ENCODE results near the gene ESPN.
"Not testable (repeated sequence)": the region's sequence is repeated elsewhere in the genome, so short reads cannot be mapped to it uniquely, and the experiment has no call there.

Gene ESPN

GRCh38 chr1:6448749-6449631 lies 24.4 kb downstream of the ESPN start:
- DNase-seq, result peak; percentile 43

- no peak for DNase-seq
These were observed 25.5 kb downstream of the ESPN start for GRCh38 chr1:6450005-6450450.

GRCh38 chr1:6450486-6450885 lies 25.9 kb downstream of the ESPN start:
- DNase-seq, result not testable (repeated sequence)

GRCh38 chr1:6450943-6451373 lies 26.4 kb downstream of the ESPN start:
- no peak for DNase-seq

- not testable (repeated sequence) for DNase-seq
These were observed 29.6 kb downstream of the ESPN start for GRCh38 chr1:6453895-6454855.

GRCh38 chr1:6454856-6455751 lies 30.5 kb downstream of the ESPN start:
- no peak for DNase-seq

- not testable (repeated sequence) for DNase-seq
These were observed 31.4 kb downstream of the ESPN start for GRCh38 chr1:6455752-6456520.

GRCh38 chr1:6456800-6457466 lies 32.4 kb downstream of the ESPN start:
- no peak for DNase-seq

GRCh38 chr1:6459850-6460265 lies 35.3 kb downstream of the ESPN start:
- DNase-seq, result no peak

GRCh38 chr1:6460301-6461050 lies 35.9 kb downstream of the ESPN start:
- no peak for DNase-seq

GRCh38 chr1:6461051-6461530 lies 36.5 kb downstream of the ESPN start:
- DNase-seq, result no peak

- DNase-seq, result no peak
These were observed 37.2 kb downstream of the ESPN start for GRCh38 chr1:6461538-6462411.

GRCh38 chr1:6462412-6463119 lies 38.0 kb downstream of the ESPN start:
- no peak for DNase-seq

- DNase-seq, result no peak
These were observed 38.5 kb downstream of the ESPN start for GRCh38 chr1:6463120-6463412.

- no peak for DNase-seq
These were observed 39.9 kb downstream of the ESPN start for GRCh38 chr1:6464514-6464836.

- DNase-seq, result no peak
These were observed 40.3 kb downstream of the ESPN start for GRCh38 chr1:6464915-6465314.

GRCh38 chr1:6465461-6466005 lies 41.0 kb downstream of the ESPN start:
- no peak for DNase-seq

- DNase-seq, result no peak
These were observed 41.4 kb downstream of the ESPN start, which contains the start of gene TNFRSF25 for GRCh38 chr1:6466023-6466422. TSS of gene TNFRSF25 (minus strand) at chr1:6466173. CDS start at chr1:6466107, 66 bp downstream.

All from DMS79 (cell line).